ENCODE results near the gene MOSPD3.
A peak's percentile ranks its signal among the peaks of the same experiment; 100 is the strongest.

The MOSPD3 gene

GRCh38 chr7:100599911-100600729 is 12.2 kb upstream of the MOSPD3 start:
- Histone ChIP-seq H3K36me3 (ENCODE audit: insufficient read depth) (no peaks in the 10 kb centered on the region), H4K20me1 (ENCODE audit: insufficient read depth) (no peaks in the 10 kb centered on the region), H3K79me2 (ENCODE audit: insufficient read depth, low read depth) (no peaks in the 10 kb centered on the region), H3K27me3 (ENCODE audit: insufficient read depth, low read depth) (peaks cover 30% of the 10 kb centered on the region; the same call in 1 of the 2 replicates), H3K9ac (no peak overlapping the region), H3K4me1 (ENCODE audit: low read depth, poor library complexity, severe bottlenecking) (peaks cover 9% of the 10 kb centered on the region), H3K4me2 (no peak overlapping the region), H2AFZ (ENCODE audit: low read depth) (no peak overlapping the region), H3K27ac (no peak overlapping the region), H3K4me3 (IDR thresholded peaks at IDR 0.05; ENCODE audit: insufficient read depth, low read depth, low read length) (no peak overlapping the region)
- peak; percentile 47 for TF ChIP-seq CTCF (conservative IDR thresholded peaks at IDR 0.05; ENCODE audit: low read depth, low read length)

- Histone ChIP-seq H3K4me2 (no peak overlapping the region), H3K4me3 (IDR thresholded peaks at IDR 0.05; ENCODE audit: insufficient read depth, low read depth, low read length) (no peak overlapping the region), H3K36me3 (ENCODE audit: insufficient read depth) (no peaks in the 10 kb centered on the region), H3K27me3 (ENCODE audit: insufficient read depth, low read depth) (peaks cover 28% of the 10 kb centered on the region; the same call in 1 of the 2 replicates), H2AFZ (ENCODE audit: low read depth) (no peak overlapping the region), H4K20me1 (ENCODE audit: insufficient read depth) (no peaks in the 10 kb centered on the region), H3K27ac (no peak overlapping the region), H3K4me1 (ENCODE audit: low read depth, poor library complexity, severe bottlenecking) (peaks cover 11% of the 10 kb centered on the region), H3K9ac (no peak overlapping the region), H3K79me2 (ENCODE audit: insufficient read depth, low read depth) (no peaks in the 10 kb centered on the region)
- no peak; the same call in 1 of the 2 replicates for TF ChIP-seq CTCF (conservative IDR thresholded peaks at IDR 0.05; ENCODE audit: low read depth, low read length)
Measured at GRCh38 chr7:100600730-100601038, 11.7 kb upstream of the MOSPD3 start.

- peak overlapping the region; percentile 84 for H3K4me2 ChIP-seq
- H3K79me2 ChIP-seq (ENCODE audit: insufficient read depth, low read depth) = no peaks in the 10 kb centered on the region
- H3K4me1 ChIP-seq (ENCODE audit: low read depth, poor library complexity, severe bottlenecking) = peaks cover 11% of the 10 kb centered on the region
- H3K27ac ChIP-seq = no peak overlapping the region
- peak overlapping the region; percentile 25; the same call in 1 of the 2 replicates for H3K9ac ChIP-seq
- H3K4me3 ChIP-seq (IDR thresholded peaks at IDR 0.05; ENCODE audit: insufficient read depth, low read depth, low read length) = no peak overlapping the region
- no peaks in the 10 kb centered on the region for H4K20me1 ChIP-seq (ENCODE audit: insufficient read depth)
- peak overlapping the region; percentile 94; the same call in 1 of the 2 replicates for H2AFZ ChIP-seq (ENCODE audit: low read depth)
- no peaks in the 10 kb centered on the region for H3K36me3 ChIP-seq (ENCODE audit: insufficient read depth)
- TF ChIP-seq CTCF (conservative IDR thresholded peaks at IDR 0.05; ENCODE audit: low read depth, low read length) = no peak
- peaks cover 15% of the 10 kb centered on the region; the same call in 1 of the 2 replicates for H3K27me3 ChIP-seq (ENCODE audit: insufficient read depth, low read depth)
Measured at GRCh38 chr7:100602889-100603725, 9.2 kb upstream of the MOSPD3 start.

- no peaks in the 10 kb centered on the region for H3K36me3 ChIP-seq (ENCODE audit: insufficient read depth)
- H3K79me2 ChIP-seq (ENCODE audit: insufficient read depth, low read depth) = no peaks in the 10 kb centered on the region
- H3K4me1 ChIP-seq (ENCODE audit: low read depth, poor library complexity, severe bottlenecking) = peaks cover 11% of the 10 kb centered on the region
- H3K4me3 ChIP-seq (IDR thresholded peaks at IDR 0.05; ENCODE audit: insufficient read depth, low read depth, low read length) = no peak overlapping the region
- no peaks in the 10 kb centered on the region for H4K20me1 ChIP-seq (ENCODE audit: insufficient read depth)
- TF ChIP-seq CTCF (conservative IDR thresholded peaks at IDR 0.05; ENCODE audit: low read depth, low read length) = no peak
- peak overlapping the region; percentile 84 for H3K4me2 ChIP-seq
- H3K9ac ChIP-seq = peak overlapping the region; percentile 25; the same call in 1 of the 2 replicates
- H3K27ac ChIP-seq = no peak overlapping the region
- peak overlapping the region; percentile 94 for H2AFZ ChIP-seq (ENCODE audit: low read depth)
- peaks cover 20% of the 10 kb centered on the region; the same call in 1 of the 2 replicates for H3K27me3 ChIP-seq (ENCODE audit: insufficient read depth, low read depth)
Measured at GRCh38 chr7:100603726-100604027, 8.7 kb upstream of the MOSPD3 start.
